ENCODE data around the gene SYNGR4.

Gene SYNGR4

GRCh38 chr19:48397263-48398101 is 33.3 kb downstream of the SYNGR4 start:
- no peak for DNase-seq

- DNase-seq: no peak
Observed at GRCh38 chr19:48398102-48398374, 33.9 kb downstream of the SYNGR4 start.

- DNase-seq: peak; percentile 77 to 91
Observed at GRCh38 chr19:48398375-48399235, 34.4 kb downstream of the SYNGR4 start.

- DNase-seq: no peak
Observed at GRCh38 chr19:48400018-48400742, 36.0 kb downstream of the SYNGR4 start.

- DNase-seq: no peak
Observed at GRCh38 chr19:48401287-48401686, 37.1 kb downstream of the SYNGR4 start.

GRCh38 chr19:48403606-48404005 is 39.4 kb downstream of the SYNGR4 start:
- no peak for DNase-seq

GRCh38 chr19:48405010-48405659 is 41.0 kb downstream of the SYNGR4 start:
- no peak for DNase-seq

- no peak for DNase-seq
Observed at GRCh38 chr19:48405850-48406249, 41.7 kb downstream of the SYNGR4 start.

GRCh38 chr19:48413879-48414587 is 49.9 kb downstream of the SYNGR4 start:
- no peak for DNase-seq

- DNase-seq: peak; percentile 69 to 78
Observed at GRCh38 chr19:48415395-48415794, 51.2 kb downstream of the SYNGR4 start.

- no peak for DNase-seq
Observed at GRCh38 chr19:48415806-48416221, 51.6 kb downstream of the SYNGR4 start.

GRCh38 chr19:48417421-48417820 is 53.3 kb downstream of the SYNGR4 start:
- DNase-seq: no peak

GRCh38 chr19:48418317-48419064 is 54.3 kb downstream of the SYNGR4 start:
- DNase-seq: no peak

- DNase-seq: peak; percentile 63 to 68
Observed at GRCh38 chr19:48419158-48419920, 55.2 kb downstream of the SYNGR4 start.

GRCh38 chr19:48421548-48421947 is 57.4 kb downstream of the SYNGR4 start:
- DNase-seq: no peak

GRCh38 chr19:48424694-48425219 is 60.6 kb downstream of the SYNGR4 start:
- DNase-seq: no peak

Data from stimulated activated CD4-positive, alpha-beta T cell treated with anti-CD3 and anti-CD28 coated beads, Interleukin-2, amount 100 ng/mL, for 48 hours (primary cell).